Measurements from ENCODE around the gene TMEM81. TPM values are rescaled to one million over a fixed set of nuclear protein-coding genes. Genes with fewer than 3 reads are reported as not detected.

Gene TMEM81
- total and polyA plus RNA-seq, 2 of the 8 experiments (the other 6 are each of a cell fraction or from before 2014, with no cell fraction given): 2.1 to 5.9 TPM

- Histone ChIP-seq H4K20me1 (replicated peaks in 1 of 2; ENCODE audit: control insufficient read depth in 1 of 2, insufficient read depth in 2 of 2, low read length in 2 of 2) (no peaks in the 10 kb centered on the region), H3K9me3 (ENCODE audit: insufficient read depth in 2 of 2, low read depth in 1 of 2, low read length in 1 of 2) (no peaks in the 10 kb centered on the region), H4K8ac (ENCODE audit: extremely low read depth, insufficient read depth, low read length) (no peak overlapping the region), H4K5ac (ENCODE audit: insufficient read length, low read depth, low read length) (no peak overlapping the region), H3K23me2 (ENCODE audit: low read depth, low read length) (no peaks in the 10 kb centered on the region), H3K79me1 (ENCODE audit: low read depth, low read length) (no peaks in the 10 kb centered on the region), H2AFZ (ENCODE audit: low read length) (no peak overlapping the region), H2BK15ac (ENCODE audit: low read length) (no peak overlapping the region), H2BK5ac (ENCODE audit: low read depth, low read length) (no peak overlapping the region), H3K4me1 (replicated peaks in 1 of 4; ENCODE audit: control insufficient read depth in 3 of 4, insufficient read depth in 4 of 4, low read length in 3 of 4) (no peaks in the 10 kb centered on the region), H3K56ac (replicated peaks; ENCODE audit: insufficient read length, low read depth, low read length) (no peak overlapping the region), H2BK120ac (replicated peaks; ENCODE audit: low read depth, low read length) (no peak overlapping the region), H3K27me3 (replicated peaks in 1 of 4; ENCODE audit: control insufficient read depth in 3 of 4, extremely low read depth in 1 of 4, insufficient read depth in 3 of 4, low read length in 3 of 4) (no peaks in the 10 kb centered on the region), H3K18ac (ENCODE audit: extremely low read depth, low read length) (no peak overlapping the region), H3K4ac (replicated peaks; ENCODE audit: insufficient read length, low read depth, low read length) (no peak overlapping the region), H3K4me2 (ENCODE audit: insufficient read depth in 1 of 2, low read depth in 2 of 2, low read length in 2 of 2) (no peak overlapping the region), H3K9ac (replicated peaks in 1 of 4; ENCODE audit: extremely low read depth in 1 of 4, low read depth in 3 of 4, low read length in 3 of 4) (no peak overlapping the region), H3K4me3 (ENCODE audit: extremely low read depth in 1 of 4, insufficient read depth in 2 of 4, low read depth in 3 of 4, low read length in 4 of 4) (no peak overlapping the region), H3K79me2 (ENCODE audit: control insufficient read depth in 1 of 2, insufficient read depth in 2 of 2, low read length in 2 of 2) (no peaks in the 10 kb centered on the region), H2BK20ac (ENCODE audit: low read length) (no peak overlapping the region), H4K91ac (replicated peaks; ENCODE audit: insufficient read length, low read length) (no peak overlapping the region), H3K14ac (ENCODE audit: insufficient read length) (no peak overlapping the region), H3K23ac (ENCODE audit: insufficient read length) (no peak overlapping the region), H3K36me3 (ENCODE audit: control insufficient read depth in 2 of 4, insufficient read depth in 4 of 4, low read length in 3 of 4) (no peaks in the 10 kb centered on the region), H3K27ac (ENCODE audit: low read depth, low read length) (no peak overlapping the region), H2BK12ac (ENCODE audit: low read depth, low read length) (no peak overlapping the region), H2AK5ac (ENCODE audit: low read depth, low read length) (no peak overlapping the region)
- FAIRE-seq (no peak), DNase-seq (ENCODE audit: low read depth in 1 of 2, low spot score in 2 of 2) (no peak)
- 92% methylated on average over 10 of the region's 12 CpGs; no CpG with 5 or more reads in 1 of the 2 experiments for WGBS, 2 experiments (ENCODE audit: extremely low coverage in 1 of 2, insufficient coverage in 1 of 2, insufficient read length in 1 of 2, insufficient replicate concordance in 2 of 2, low coverage in 1 of 2, low lambda C conversion rate in 2 of 2, missing lambda C conversion rate in 1 of 2)
- POLR2A ChIA-PET (ENCODE audit: partially characterized antibody): interaction anchor here (0.6 to 1.3 kb wide), 2 partner anchors 10 to 76 kb away, joined by 3 read pairs; no protein-coding TSS in a partner anchor
- TF ChIP-seq KDM4A (IDR thresholded peaks at IDR 0.05; ENCODE audit: low read depth, low read length, severe bottlenecking): no peak
- CTCF ChIA-PET (ENCODE audit: partially characterized antibody): interaction anchor here (1.2 to 38.9 kb wide), 8 partner anchors 12 to 282 kb away, joined by 3 to 1336 read pairs (median 6); partner anchors contain the start of gene RBBP5
Measured at GRCh38 chr1:205073511-205073910, 10.7 kb downstream of the TMEM81 start.
